Upper lobe of left lung (tissue), 6 donors: Measurements from ENCODE around the gene CSNK1D. TPM values are rescaled to one million over a fixed set of nuclear protein-coding genes. Genes with fewer than 3 reads are reported as not detected.

Experiments
- ATAC-seq, 2 donors: fragments of 200-7000 bp; cut with Tn5 transposase; one replicate each; pipeline ENCODE4 v1.9.1; 2022; ENCODE audit warnings: mild to moderate bottlenecking in 2 of 2, moderate library complexity in 2 of 2; ENCODE audit not compliant: low FRiP score in 2 of 2
- DNase-seq, 2 donors: peaks; one replicate each; pipeline ENCODE4 v3.0.0-alpha.2; 2019 to 2020
- H3K27ac ChIP-seq, 4 donors: fragments of 200-600 bp; sonication (generic); one replicate each; pipeline ENCODE4 v1.5.1; 2016 to 2019
- H3K27me3 ChIP-seq, 4 donors: fragments of 200-600 bp; sonication (generic); one replicate each; pipeline ENCODE4 v1.5.1; 2017 to 2019
- H3K36me3 ChIP-seq, 4 donors: fragments of 200-600 bp; sonication (generic); one replicate each; pipeline ENCODE4 v1.5.1; 2016 to 2019
- H3K4me1 ChIP-seq, 4 donors: fragments of 200-600 bp; sonication (generic); one replicate each; pipeline ENCODE4 v1.5.1; 2018 to 2019
- H3K4me3 ChIP-seq, 4 donors: fragments of 200-600 bp; sonication (generic); one replicate each; pipeline ENCODE4 v1.5.1; 2017 to 2019; ENCODE audit warnings: mild to moderate bottlenecking in 2 of 4, moderate library complexity in 1 of 4
- H3K9me3 ChIP-seq, 4 donors: fragments of 200-600 bp; sonication (generic); one replicate each; pipeline ENCODE4 v1.5.1; 2018 to 2019
- EP300 ChIP-seq, 4 donors: sonication (generic); formaldehyde crosslinking; IDR thresholded peaks; one replicate each; pipeline ENCODE4 v1.5.1; 2017; ENCODE audit warnings: antibody characterized with exemption in 4 of 4, control low read depth in 2 of 4
- POLR2A ChIP-seq, 4 donors: fragments of 450-650 bp; IDR thresholded peaks; one replicate each; pipeline ENCODE4 v1.5.1; 2016 to 2017; ENCODE audit warnings: antibody characterized with exemption in 4 of 4, mild to moderate bottlenecking in 2 of 4
- POLR2AphosphoS5 ChIP-seq, 2 donors: sonication (generic); formaldehyde crosslinking; IDR thresholded peaks; one replicate each; pipeline ENCODE4 v1.5.1; 2017; ENCODE audit warnings: antibody characterized with exemption in 2 of 2
- WGBS, 2 donors: methylation state at CpG; one replicate each; pipeline ENCODE4 v1.1.5; 2017 to 2018; 5-methylcytosine and 5-hydroxymethylcytosine counted together
- total RNA-seq, 6 donors: library from RNA; depleted of rRNA in 4 of 6; stranded (reverse); fragments of >200 nt in 4 of 6; gene quantifications; one replicate each; pipeline versions ENCODE4 v1.1.0 to v1.2.1, GENCODE V29; 2016 to 2021
- TF ChIP-seq, protein P1 (sequence below), 6 experiments: fragments of 450-650 bp in 4 of 6; fragments of 200-600 bp in 2 of 6; sonication (generic) in 2 of 6; IDR thresholded peaks; one replicate each; pipeline ENCODE4 v1.5.1; 2016 to 2019; ENCODE audit warnings: antibody characterized with exemption in 6 of 6
- donor health status: DM: no; HTN: no; CAD: no; lungs with moderate emphysema.
- donor health status: DM: no; HTN: yes; CAD: no; lungs with severe emphysema.

The CSNK1D gene
- total RNA-seq = 100 to 1,000 TPM in 4 of 6 donors, 10 to 100 TPM in 2; 80.6 to 228 (median 152) TPM

DNA sequence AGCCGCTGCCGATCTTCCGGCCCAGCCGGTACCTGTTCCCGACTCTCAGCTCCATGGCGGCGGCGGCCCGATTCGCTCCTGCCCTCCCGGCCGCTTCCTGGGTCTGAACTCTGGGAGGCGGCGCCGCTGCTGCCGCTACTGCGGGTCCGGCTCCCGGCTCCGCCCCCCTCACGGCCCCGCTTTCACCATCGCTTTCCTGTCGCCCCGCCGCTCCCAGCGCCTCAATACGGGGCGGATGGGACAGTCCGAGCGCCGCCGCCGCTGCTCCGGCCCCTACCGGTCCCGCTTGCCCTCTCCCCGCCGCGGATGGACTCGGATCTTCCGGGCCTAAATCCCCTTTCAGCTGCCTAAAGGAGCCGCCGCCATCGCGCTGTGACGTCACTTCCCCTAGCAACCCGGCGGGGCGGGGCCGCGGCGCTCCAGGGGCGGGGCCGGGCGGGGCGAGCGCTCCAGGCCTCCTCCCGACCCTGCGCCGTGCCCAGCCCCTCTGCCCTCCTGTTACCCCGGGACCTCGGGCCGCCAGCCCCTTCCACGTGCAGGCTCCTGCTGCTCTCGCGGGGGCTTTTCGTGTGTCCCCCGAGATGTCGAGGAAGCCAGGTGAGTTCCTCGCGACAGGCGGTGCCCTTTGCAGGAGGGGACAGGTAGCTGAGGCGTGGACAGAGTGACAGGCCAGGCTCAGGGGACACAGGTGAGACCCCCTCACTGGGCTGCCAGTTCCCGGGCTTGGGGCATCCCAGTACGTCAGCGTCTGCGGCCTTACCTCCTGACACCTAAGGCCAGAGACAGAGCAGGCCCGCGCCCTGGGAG lies at the start of gene CSNK1D:
CSNK1D (minus strand) TSS at position 374 of the 807 bp plus-strand sequence; CDS start at position 55, 319 bp downstream.
- H3K9me3 ChIP-seq = no peaks in the 10 kb centered on the region
- peak within 1 kb of the TSS; percentile 70 to 100 (median 84) for H3K4me3 ChIP-seq
- peak; percentile 92 to 99 for DNase-seq
- peaks cover 45 to 54% (median 52%) of the 10 kb centered on the region in 4 donors for H3K4me1 ChIP-seq
- 7% methylated on average over 35 to 55 of the region's 80 CpGs for whole genome bisulfite sequencing, 2 donors
- H3K27ac ChIP-seq = peak within 1 kb of the TSS; percentile 96 to 100 (median 98)
- TF ChIP-seq POLR2A (IDR thresholded peaks at IDR 0.05) (peak; percentile 46 to 92 (median 74)), POLR2AphosphoS5 (IDR thresholded peaks at IDR 0.05) (peak; percentile 83 to 89), EP300 (IDR thresholded peaks at IDR 0.05) (peak in 1 of 4 donors; percentile 26)
- TF ChIP-seq, protein P1, sequence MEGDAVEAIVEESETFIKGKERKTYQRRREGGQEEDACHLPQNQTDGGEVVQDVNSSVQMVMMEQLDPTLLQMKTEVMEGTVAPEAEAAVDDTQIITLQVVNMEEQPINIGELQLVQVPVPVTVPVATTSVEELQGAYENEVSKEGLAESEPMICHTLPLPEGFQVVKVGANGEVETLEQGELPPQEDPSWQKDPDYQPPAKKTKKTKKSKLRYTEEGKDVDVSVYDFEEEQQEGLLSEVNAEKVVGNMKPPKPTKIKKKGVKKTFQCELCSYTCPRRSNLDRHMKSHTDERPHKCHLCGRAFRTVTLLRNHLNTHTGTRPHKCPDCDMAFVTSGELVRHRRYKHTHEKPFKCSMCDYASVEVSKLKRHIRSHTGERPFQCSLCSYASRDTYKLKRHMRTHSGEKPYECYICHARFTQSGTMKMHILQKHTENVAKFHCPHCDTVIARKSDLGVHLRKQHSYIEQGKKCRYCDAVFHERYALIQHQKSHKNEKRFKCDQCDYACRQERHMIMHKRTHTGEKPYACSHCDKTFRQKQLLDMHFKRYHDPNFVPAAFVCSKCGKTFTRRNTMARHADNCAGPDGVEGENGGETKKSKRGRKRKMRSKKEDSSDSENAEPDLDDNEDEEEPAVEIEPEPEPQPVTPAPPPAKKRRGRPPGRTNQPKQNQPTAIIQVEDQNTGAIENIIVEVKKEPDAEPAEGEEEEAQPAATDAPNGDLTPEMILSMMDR (IDR thresholded peaks at IDR 0.05) = peak in 1 of 6 experiments; percentile 47
- peak; percentile 90 to 96 for ATAC-seq
- H3K27me3 ChIP-seq = no peaks in the 10 kb centered on the region
- H3K36me3 ChIP-seq = peaks cover 2 to 34% (median 19%) of the 10 kb centered on the region in 4 donors

DNA sequence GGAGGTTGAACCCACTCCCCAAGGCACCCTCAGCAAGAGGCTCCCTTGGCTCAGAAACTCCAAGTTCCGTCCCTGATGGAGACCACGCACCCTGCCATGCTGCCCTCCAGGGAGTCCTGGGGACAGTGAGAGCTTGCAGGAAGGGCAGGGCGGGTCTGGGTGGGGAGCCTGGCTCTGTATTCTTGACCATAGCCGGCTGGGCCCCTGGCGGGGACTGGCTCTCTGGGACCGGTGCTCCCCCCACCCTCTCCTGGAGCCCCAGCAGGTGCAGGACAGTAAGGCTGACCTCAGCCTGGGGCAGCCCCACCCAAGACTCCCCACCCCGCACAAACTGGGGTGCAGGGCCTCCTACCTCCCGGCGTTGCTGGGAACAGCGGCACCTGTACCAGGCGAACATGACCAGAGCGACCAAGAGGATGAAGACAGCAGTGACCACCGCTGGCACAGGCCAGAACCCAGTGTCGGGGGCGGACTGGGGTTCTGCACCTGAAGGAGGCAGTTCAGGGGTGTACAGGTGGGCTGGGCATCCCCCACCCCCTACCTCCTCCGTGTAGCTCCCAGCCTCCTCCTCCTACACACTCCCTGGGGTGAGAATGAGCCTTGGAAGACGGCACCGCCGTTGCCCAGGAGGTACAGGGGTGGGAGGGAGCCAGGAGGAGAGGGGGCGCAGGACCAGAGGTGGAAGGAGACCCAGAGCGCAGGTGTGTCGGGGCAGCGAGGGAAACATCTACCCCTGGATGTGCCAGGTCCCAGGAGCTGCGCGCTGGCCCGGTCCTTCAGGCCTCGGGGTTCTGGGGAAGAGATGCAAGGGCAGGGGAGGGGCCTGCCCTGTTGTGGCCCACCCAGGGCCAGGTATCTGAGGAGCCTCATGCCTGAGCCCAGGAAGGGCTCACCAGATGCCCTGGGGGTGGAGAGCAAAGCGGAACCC lies 49.3 kb upstream of the CSNK1D start:
- no peaks in the 10 kb centered on the region for H3K9me3 ChIP-seq
- H3K27ac ChIP-seq = no peak overlapping the region
- DNase-seq = peak in 1 of 2 donors; percentile 68
- WGBS, 2 donors = 88 to 89% methylated on average over 11 to 28 of the region's 28 CpGs
- no peak for ATAC-seq
- peaks cover 0 to 3% (median 0%) of the 10 kb centered on the region in 4 donors for H3K36me3 ChIP-seq
- H3K27me3 ChIP-seq = no peaks in the 10 kb centered on the region
- H3K4me1 ChIP-seq = peaks cover 4 to 11% (median 7%) of the 10 kb centered on the region in 4 donors
- TF ChIP-seq POLR2A (IDR thresholded peaks at IDR 0.05) = no peak
- TF ChIP-seq EP300 (IDR thresholded peaks at IDR 0.05) = no peak
- TF ChIP-seq POLR2AphosphoS5 (IDR thresholded peaks at IDR 0.05) = no peak
- TF ChIP-seq, protein P1 (IDR thresholded peaks at IDR 0.05) = no peak
- H3K4me3 ChIP-seq = no peak overlapping the region

DNA sequence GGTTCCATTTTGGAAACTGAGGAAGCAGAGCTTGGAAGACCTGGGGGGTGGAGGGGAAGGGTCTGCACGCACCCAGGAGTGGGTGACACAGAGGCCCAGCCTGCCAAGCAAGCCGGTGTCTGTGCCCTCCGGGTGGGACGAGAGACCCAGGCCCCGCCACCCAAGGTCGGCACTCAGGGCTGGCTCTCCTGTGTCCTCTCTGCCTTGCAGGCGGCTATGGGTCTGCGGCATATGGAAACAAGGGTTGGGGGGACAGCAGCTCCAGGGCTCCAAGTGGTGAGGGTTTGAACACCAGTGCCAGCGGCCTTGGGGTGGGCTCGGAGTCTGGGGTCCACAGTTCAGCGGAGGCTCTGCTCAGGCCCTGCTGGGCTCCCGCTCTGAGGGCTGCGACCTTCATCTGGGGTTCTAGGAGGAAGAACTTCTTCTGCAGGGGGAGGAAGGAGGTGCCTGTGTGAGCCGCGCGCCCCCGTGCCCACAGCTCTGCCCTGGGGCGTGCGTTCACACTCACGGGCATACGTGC lies 48.5 kb upstream of the CSNK1D start:
- H3K9me3 ChIP-seq = no peaks in the 10 kb centered on the region
- H3K27me3 ChIP-seq = no peaks in the 10 kb centered on the region
- ATAC-seq (peak in 1 of 2 donors; percentile 3), DNase-seq (peak in 1 of 2 donors; percentile 75)
- no peak overlapping the region for H3K27ac ChIP-seq
- H3K4me1 ChIP-seq = peaks cover 4 to 11% (median 7%) of the 10 kb centered on the region in 4 donors
- peaks cover 0 to 3% (median 0%) of the 10 kb centered on the region in 4 donors for H3K36me3 ChIP-seq
- H3K4me3 ChIP-seq = no peak overlapping the region
- WGBS, 2 donors = 70% methylated on average over 21 of the region's 21 CpGs; no CpG with 5 or more reads in 1 of the 2 donors
- TF ChIP-seq, protein P1 (IDR thresholded peaks at IDR 0.05) = no peak
- TF ChIP-seq POLR2AphosphoS5 (IDR thresholded peaks at IDR 0.05) = no peak
- no peak for TF ChIP-seq POLR2A (IDR thresholded peaks at IDR 0.05)
- TF ChIP-seq EP300 (IDR thresholded peaks at IDR 0.05) = no peak
